ENCODE data around the gene AMH. TPM values are rescaled to one million over a fixed set of nuclear protein-coding genes. Genes with fewer than 3 reads are reported as not detected.

The AMH gene
- total and polyA plus RNA-seq, 2 of the 13 experiments (the other 11 are each of a cell fraction or from before 2014, with no cell fraction given), result 0.03 to 0.18 TPM

DNA sequence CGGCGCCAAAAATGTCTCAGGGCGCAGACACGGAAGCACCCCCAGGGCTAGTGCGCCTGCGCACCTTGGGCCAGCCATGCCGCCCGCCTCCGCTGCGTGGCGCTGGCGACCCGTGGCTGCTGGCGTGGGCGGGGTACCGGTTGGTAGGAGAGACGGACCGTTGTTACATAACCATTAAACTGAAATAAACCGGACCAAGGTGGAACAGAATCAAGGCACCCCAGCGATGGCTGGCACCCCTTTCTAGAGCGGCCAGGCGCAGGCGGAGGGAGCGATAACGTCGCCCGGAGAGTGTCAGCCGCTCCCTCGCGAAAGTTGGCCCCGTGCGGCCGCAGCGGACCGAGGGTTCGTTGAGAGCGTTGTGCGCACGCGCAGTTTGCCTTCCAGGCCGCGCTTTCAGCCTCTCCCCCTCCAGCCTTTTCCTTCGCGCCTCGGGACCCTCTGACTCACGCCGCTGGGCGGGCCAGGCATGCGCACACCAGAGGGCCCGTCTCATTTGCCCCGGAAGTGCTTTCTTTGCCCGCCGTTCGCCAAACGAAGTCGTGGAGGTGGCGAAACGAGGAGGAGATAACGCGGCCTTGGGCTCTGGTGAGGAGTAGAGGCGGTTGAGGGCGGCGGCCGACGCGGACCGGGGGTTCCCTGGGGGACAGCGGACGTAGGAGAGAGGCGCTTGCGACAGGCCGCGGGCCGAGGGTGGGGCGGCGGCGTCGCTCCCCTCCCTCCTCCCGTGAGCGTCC, 12.6 kb upstream of the AMH start, which contains the start of the genes PLEKHJ1 and SF3A2 (continued):
- TF ChIP-seq, protein P1, sequence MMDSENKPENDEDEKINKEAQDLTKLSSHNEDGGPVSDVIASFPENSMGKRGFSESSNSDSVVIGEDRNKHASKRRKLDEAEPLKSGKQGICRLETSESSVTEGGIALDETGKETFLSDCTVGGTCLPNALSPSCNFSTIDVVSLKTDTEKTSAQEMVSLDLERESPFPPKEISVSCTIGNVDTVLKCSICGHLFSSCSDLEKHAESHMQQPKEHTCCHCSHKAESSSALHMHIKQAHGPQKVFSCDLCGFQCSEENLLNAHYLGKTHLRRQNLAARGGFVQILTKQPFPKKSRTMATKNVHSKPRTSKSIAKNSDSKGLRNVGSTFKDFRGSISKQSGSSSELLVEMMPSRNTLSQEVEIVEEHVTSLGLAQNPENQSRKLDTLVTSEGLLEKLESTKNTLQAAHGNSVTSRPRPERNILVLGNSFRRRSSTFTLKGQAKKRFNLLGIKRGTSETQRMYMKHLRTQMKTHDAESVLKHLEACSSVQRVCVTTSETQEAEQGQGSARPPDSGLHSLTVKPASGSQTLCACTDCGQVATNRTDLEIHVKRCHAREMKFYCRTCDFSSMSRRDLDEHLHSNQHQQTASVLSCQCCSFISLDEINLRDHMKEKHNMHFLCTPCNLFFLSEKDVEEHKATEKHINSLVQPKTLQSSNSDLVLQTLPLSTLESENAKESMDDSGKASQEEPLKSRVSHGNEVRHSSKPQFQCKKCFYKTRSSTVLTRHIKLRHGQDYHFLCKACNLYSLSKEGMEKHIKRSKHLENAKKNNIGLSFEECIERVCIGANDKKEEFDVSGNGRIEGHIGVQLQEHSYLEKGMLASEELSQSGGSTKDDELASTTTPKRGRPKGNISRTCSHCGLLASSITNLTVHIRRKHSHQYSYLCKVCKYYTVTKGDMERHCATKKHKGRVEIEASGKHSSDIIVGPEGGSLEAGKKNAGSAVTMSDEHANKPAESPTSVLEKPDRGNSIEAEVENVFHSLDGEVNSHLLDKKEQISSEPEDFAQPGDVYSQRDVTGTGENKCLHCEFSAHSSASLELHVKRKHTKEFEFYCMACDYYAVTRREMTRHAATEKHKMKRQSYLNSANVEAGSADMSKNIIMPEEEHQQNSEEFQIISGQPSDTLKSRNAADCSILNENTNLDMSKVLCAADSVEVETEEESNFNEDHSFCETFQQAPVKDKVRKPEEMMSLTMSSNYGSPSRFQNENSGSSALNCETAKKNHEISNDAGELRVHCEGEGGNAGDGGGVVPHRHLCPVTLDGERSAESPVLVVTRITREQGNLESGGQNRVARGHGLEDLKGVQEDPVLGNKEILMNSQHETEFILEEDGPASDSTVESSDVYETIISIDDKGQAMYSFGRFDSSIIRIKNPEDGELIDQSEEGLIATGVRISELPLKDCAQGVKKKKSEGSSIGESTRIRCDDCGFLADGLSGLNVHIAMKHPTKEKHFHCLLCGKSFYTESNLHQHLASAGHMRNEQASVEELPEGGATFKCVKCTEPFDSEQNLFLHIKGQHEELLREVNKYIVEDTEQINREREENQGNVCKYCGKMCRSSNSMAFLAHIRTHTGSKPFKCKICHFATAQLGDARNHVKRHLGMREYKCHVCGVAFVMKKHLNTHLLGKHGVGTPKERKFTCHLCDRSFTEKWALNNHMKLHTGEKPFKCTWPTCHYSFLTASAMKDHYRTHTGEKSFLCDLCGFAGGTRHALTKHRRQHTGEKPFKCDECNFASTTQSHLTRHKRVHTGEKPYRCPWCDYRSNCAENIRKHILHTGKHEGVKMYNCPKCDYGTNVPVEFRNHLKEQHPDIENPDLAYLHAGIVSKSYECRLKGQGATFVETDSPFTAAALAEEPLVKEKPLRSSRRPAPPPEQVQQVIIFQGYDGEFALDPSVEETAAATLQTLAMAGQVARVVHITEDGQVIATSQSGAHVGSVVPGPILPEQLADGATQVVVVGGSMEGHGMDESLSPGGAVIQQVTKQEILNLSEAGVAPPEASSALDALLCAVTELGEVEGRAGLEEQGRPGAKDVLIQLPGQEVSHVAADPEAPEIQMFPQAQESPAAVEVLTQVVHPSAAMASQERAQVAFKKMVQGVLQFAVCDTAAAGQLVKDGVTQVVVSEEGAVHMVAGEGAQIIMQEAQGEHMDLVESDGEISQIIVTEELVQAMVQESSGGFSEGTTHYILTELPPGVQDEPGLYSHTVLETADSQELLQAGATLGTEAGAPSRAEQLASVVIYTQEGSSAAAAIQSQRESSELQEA (CRISPR knock-in tag; IDR thresholded peaks at IDR 0.05; ENCODE audit: not compliant biosample characterization), result peak; percentile 87
- TF ChIP-seq PHF5A (CRISPR knock-in tag; IDR thresholded peaks at IDR 0.05; ENCODE audit: low read depth, unreplicated experiment) (peak; percentile 62), ZSCAN29 (CRISPR knock-in tag; conservative IDR thresholded peaks at IDR 0.05) (peak; percentile 24; the same call in 1 of the 2 replicates), NBN (conservative IDR thresholded peaks at IDR 0.05) (no peak), TOE1 (CRISPR knock-in tag; IDR thresholded peaks at IDR 0.05) (peak; percentile 70; the same call in 1 of the 2 replicates), ZNF749 (CRISPR knock-in tag; IDR thresholded peaks at IDR 0.05; ENCODE audit: borderline replicate concordance) (peak; percentile 98), IRF2 (CRISPR knock-in tag; IDR thresholded peaks at IDR 0.05) (peak; percentile 85), RBAK (CRISPR knock-in tag; IDR thresholded peaks at IDR 0.05) (no peak), ZNF337 (CRISPR knock-in tag; IDR thresholded peaks at IDR 0.05; ENCODE audit: borderline replicate concordance, low read depth) (0 out of 2 replicates have a peak, but pooled peaks have one; percentile 50), ZSCAN21 (CRISPR knock-in tag; IDR thresholded peaks at IDR 0.05; ENCODE audit: borderline replicate concordance) (peak; percentile 87), GTF2F1 (IDR thresholded peaks at IDR 0.05; ENCODE audit: low read length) (no peak), ZMYM4 (CRISPR knock-in tag; IDR thresholded peaks at IDR 0.05) (peak; percentile 84)
- TF ChIP-seq, protein P2, sequence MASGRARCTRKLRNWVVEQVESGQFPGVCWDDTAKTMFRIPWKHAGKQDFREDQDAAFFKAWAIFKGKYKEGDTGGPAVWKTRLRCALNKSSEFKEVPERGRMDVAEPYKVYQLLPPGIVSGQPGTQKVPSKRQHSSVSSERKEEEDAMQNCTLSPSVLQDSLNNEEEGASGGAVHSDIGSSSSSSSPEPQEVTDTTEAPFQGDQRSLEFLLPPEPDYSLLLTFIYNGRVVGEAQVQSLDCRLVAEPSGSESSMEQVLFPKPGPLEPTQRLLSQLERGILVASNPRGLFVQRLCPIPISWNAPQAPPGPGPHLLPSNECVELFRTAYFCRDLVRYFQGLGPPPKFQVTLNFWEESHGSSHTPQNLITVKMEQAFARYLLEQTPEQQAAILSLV (CRISPR knock-in tag; IDR thresholded peaks at IDR 0.05; ENCODE audit: borderline replicate concordance), result peak; percentile 92; the same call in 1 of the 2 replicates
- TF ChIP-seq, protein P3, sequence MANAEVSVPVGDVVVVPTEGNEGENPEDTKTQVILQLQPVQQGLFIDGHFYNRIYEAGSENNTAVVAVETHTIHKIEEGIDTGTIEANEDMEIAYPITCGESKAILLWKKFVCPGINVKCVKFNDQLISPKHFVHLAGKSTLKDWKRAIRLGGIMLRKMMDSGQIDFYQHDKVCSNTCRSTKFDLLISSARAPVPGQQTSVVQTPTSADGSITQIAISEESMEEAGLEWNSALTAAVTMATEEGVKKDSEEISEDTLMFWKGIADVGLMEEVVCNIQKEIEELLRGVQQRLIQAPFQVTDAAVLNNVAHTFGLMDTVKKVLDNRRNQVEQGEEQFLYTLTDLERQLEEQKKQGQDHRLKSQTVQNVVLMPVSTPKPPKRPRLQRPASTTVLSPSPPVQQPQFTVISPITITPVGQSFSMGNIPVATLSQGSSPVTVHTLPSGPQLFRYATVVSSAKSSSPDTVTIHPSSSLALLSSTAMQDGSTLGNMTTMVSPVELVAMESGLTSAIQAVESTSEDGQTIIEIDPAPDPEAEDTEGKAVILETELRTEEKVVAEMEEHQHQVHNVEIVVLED (CRISPR knock-in tag; IDR thresholded peaks at IDR 0.05; ENCODE audit: borderline replicate concordance), result peak; percentile 88

Data from HepG2 (cell line).